Right lobe of liver (tissue), 4 donors: ENCODE data around the gene IL17D.
"Not testable (repeated sequence)": the region's sequence is repeated elsewhere in the genome, so short reads cannot be mapped to it uniquely, and the experiment has no call there.

ENCODE experiments used
- POLR2A ChIP-seq: fragments of 450-650 bp; IDR thresholded peaks from one replicate; pipeline ENCODE4 v1.6.1; 2017; ENCODE audit warnings: antibody characterized with exemption, mild to moderate bottlenecking
- TF ChIP-seq, protein P1 (sequence below), 4 donors: fragments of 200-600 bp in 3 of 4; fragments of 450-650 bp in 1 of 4; IDR thresholded peaks; one replicate each; pipeline versions ENCODE4 v1.5.1 to v1.8.0; 2016 to 2022; ENCODE audit warnings: antibody characterized with exemption in 4 of 4, mild to moderate bottlenecking in 2 of 4
- donor health status: DM: no; HTN: no; CAD: no.
- donor health status: DM: no; HTN: no; CAD: no.
- donor health status: DM: no; HTN: yes; CAD: no.

DNA sequence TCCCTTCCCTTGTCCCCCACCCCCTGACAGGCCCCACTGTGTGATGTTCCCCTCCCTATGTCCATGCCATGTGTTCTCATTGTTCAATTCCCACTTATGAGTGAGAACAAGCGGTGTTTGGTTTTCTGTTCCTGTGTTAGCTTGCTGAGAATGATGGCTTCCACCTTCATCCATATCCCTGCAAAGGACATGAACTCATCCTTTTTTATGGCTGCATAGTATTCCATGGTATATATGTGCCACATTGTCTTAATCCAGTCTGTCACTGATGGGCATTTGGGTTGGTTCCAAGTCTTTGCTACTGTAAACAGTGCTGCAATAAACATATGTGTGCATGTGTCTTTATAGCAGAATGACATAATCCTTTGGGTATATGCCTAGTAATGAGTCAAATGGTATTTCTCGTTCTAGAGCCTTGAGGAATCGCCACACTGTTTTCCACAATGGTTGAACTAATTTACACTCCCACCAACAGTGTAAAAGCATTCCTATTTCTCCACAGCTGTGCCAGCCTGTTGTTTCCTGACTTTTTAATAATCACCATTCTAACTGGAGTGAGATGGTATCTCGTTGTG is 40.4 kb downstream of the IL17D start:
- TF ChIP-seq, protein P1, sequence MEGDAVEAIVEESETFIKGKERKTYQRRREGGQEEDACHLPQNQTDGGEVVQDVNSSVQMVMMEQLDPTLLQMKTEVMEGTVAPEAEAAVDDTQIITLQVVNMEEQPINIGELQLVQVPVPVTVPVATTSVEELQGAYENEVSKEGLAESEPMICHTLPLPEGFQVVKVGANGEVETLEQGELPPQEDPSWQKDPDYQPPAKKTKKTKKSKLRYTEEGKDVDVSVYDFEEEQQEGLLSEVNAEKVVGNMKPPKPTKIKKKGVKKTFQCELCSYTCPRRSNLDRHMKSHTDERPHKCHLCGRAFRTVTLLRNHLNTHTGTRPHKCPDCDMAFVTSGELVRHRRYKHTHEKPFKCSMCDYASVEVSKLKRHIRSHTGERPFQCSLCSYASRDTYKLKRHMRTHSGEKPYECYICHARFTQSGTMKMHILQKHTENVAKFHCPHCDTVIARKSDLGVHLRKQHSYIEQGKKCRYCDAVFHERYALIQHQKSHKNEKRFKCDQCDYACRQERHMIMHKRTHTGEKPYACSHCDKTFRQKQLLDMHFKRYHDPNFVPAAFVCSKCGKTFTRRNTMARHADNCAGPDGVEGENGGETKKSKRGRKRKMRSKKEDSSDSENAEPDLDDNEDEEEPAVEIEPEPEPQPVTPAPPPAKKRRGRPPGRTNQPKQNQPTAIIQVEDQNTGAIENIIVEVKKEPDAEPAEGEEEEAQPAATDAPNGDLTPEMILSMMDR (IDR thresholded peaks at IDR 0.05), result not testable (repeated sequence)
- not testable (repeated sequence) for TF ChIP-seq POLR2A
